Urothelium cell line (cell line): ENCODE results near the gene TRAPPC3L.

Experiments
- DNase-seq: peaks from one replicate; pipeline ENCODE4 v3.0.0; 2011; ENCODE audit warnings: low spot score, mixed read lengths
- FAIRE-seq: peaks from 2 replicates; lab custom pipeline; 2011; peaks lifted over from hg19 to GRCh38; lab: Jason Lieb, UNC

TRAPPC3L gene

DNA sequence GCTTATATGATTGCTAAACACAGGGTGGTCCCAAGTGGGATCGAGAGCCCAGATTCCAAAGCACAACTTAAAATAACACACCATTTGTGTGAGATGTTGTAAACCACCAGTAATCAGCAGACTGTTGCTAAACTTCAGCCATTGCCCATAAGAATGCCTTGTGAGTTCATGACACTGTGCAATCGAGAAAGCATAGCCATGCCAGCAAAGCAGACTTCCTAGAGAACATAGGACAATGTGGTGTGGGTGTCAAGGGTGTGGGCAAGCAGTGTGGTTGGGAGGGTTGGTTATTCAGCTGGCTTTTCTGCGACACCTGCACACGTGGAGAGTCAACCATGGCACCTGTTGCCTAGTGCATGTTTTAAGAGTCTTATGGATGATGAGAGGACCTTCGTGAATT is 100.4 kb downstream of the TRAPPC3L start:
- DNase-seq = no peak
- FAIRE-seq = no peak
